PFSK-1 (cell line): ENCODE data around the gene ENPP6.

Experiments
- POLR2AphosphoS5 ChIP-seq: IDR thresholded peaks from 2 replicates; pipeline ENCODE4 v1.6.1; 2012; ENCODE audit warnings: low read depth, mild to moderate bottlenecking, control low read depth, low read length, moderate library complexity
- REST ChIP-seq, 2 experiments: IDR thresholded peaks; 2 replicates each; pipeline versions ENCODE4 v1.6.1 to v1.8.0; 2011 to 2012; ENCODE audit warnings: low read depth in 2 of 2, low read length in 2 of 2, control low read depth in 1 of 2, inconsistent platforms in 1 of 2, mild to moderate bottlenecking in 1 of 2, moderate library complexity in 1 of 2; ENCODE audit not compliant: insufficient read depth in 1 of 2

- TF ChIP-seq POLR2AphosphoS5 (no peak), REST (IDR thresholded peaks at IDR 0.05; ENCODE audit: insufficient read depth in 1 of 2, low read depth in 2 of 2, low read length in 2 of 2) (no peak)
Measured at GRCh38 chr4:184205243-184205642, 12.4 kb downstream of the ENPP6 start.
